OCI-LY3 (cell line): ENCODE results near the gene PDE4D.

Experiments
- CTCF ChIP-seq: fragments of 200-600, 300-600 bp; sonication (generic); IDR thresholded peaks from 2 replicates; pipeline ENCODE4 v1.5.1; 2014; ENCODE audit warnings: antibody characterized with exemption, low read length, low read depth
- EZH2phosphoT487 ChIP-seq: fragments of 200-600 bp; shearing (Covaris generic); IDR thresholded peaks from 2 replicates; pipeline ENCODE4 v1.6.1; 2018; ENCODE audit warnings: antibody characterized with exemption, mixed run types, low read depth

DNA sequence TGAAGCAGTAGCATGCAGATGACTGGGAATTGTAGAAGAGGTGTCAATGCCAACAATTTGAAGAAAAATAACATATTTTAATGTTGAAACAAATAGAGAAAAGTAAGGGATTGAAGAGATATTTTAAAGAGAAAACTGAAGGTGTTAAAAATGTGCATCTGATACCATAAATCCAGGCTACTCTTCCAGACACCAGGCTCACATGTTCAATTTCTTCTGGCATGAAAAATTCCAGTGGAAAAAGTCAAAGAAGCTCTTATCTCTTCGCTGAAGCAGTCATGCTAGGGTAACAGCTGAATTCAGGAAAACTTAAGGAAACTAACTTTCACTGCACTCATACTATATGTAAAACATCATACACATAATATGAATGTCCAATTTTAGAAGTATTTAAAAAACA, 335.0 kb downstream of the PDE4D start:
- no peak for TF ChIP-seq CTCF
- TF ChIP-seq EZH2phosphoT487, result no peak
